ENCODE data around the gene TMEM109.

DNA sequence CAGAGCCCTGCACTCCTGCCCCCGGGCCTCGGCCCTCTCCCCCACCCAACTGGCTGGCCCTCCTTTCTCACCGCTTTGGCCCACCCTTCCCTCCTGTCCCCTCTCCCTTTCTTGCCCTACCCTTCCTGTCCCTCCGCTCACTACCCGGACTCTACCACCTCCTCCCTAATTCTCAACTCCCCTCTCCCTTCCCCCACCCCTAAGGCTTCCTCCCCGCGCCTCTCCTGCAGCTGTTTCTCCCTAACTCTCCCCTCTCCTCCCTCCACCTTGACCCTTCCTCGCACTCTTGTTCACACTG, 37.6 kb downstream of the TMEM109 start:
- TF ChIP-seq, protein P1, sequence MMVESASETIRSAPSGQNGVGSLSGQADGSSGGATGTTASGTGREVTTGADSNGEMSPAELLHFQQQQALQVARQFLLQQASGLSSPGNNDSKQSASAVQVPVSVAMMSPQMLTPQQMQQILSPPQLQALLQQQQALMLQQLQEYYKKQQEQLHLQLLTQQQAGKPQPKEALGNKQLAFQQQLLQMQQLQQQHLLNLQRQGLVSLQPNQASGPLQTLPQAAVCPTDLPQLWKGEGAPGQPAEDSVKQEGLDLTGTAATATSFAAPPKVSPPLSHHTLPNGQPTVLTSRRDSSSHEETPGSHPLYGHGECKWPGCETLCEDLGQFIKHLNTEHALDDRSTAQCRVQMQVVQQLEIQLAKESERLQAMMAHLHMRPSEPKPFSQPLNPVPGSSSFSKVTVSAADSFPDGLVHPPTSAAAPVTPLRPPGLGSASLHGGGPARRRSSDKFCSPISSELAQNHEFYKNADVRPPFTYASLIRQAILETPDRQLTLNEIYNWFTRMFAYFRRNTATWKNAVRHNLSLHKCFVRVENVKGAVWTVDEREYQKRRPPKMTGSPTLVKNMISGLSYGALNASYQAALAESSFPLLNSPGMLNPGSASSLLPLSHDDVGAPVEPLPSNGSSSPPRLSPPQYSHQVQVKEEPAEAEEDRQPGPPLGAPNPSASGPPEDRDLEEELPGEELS (CRISPR knock-in tag; IDR thresholded peaks at IDR 0.05; ENCODE audit: borderline replicate concordance): no peak
- TF ChIP-seq, protein P2, sequence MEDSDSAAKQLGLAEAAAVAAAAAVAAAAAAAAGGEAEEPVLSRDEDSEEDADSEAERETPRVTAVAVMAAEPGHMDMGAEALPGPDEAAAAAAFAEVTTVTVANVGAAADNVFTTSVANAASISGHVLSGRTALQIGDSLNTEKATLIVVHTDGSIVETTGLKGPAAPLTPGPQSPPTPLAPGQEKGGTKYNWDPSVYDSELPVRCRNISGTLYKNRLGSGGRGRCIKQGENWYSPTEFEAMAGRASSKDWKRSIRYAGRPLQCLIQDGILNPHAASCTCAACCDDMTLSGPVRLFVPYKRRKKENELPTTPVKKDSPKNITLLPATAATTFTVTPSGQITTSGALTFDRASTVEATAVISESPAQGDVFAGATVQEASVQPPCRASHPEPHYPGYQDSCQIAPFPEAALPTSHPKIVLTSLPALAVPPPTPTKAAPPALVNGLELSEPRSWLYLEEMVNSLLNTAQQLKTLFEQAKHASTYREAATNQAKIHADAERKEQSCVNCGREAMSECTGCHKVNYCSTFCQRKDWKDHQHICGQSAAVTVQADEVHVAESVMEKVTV (CRISPR knock-in tag; IDR thresholded peaks at IDR 0.05): no peak
- TF ChIP-seq, protein P3, sequence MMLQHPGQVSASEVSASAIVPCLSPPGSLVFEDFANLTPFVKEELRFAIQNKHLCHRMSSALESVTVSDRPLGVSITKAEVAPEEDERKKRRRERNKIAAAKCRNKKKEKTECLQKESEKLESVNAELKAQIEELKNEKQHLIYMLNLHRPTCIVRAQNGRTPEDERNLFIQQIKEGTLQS (IDR thresholded peaks at IDR 0.05): no peak
- TF ChIP-seq, protein P3 (CRISPR knock-in tag; conservative IDR thresholded peaks at IDR 0.05): no peak

All from K562 (cell line).